OCI-LY3 (cell line): ENCODE data around the gene GFER.

ENCODE experiments used
- EZH2phosphoT487 ChIP-seq: fragments of 200-600 bp; shearing (Covaris generic); IDR thresholded peaks from 2 replicates; pipeline ENCODE4 v1.6.1; 2018; ENCODE audit warnings: antibody characterized with exemption, mixed run types, low read depth
- TF ChIP-seq, protein P1 (sequence below): fragments of 200-600, 300-600 bp; sonication (generic); IDR thresholded peaks from 2 replicates; pipeline ENCODE4 v1.5.1; 2014; ENCODE audit warnings: antibody characterized with exemption, low read length, low read depth

DNA sequence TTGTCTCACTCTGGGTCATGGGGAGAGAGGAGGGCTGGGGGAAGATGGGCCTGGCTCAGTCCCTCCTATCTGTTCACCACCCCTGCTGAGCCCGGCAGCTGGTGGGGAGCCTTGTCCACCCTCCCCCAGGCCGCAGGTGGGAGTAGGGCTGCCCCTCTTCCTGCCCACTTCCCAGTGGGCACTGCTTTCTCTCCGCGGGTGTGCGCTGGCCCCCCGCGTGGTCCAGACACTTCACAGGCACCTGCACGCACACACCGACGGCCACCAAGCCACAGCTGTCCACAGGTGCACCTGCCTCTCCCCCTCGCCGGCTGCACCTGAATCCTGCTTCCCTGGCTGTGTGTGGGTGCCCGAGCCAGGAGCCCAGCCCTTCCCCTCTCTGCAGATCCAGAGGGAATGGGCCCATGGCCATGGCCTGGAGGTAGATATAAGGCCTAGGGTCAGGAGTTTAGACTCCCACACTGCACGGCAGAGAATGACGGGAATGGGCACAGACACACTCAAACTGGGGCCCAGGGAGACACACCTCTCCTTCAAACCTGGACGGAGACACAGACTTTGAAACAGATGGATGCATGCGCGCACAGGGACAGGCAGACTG is 44.7 kb downstream of the GFER start:
- TF ChIP-seq, protein P1, sequence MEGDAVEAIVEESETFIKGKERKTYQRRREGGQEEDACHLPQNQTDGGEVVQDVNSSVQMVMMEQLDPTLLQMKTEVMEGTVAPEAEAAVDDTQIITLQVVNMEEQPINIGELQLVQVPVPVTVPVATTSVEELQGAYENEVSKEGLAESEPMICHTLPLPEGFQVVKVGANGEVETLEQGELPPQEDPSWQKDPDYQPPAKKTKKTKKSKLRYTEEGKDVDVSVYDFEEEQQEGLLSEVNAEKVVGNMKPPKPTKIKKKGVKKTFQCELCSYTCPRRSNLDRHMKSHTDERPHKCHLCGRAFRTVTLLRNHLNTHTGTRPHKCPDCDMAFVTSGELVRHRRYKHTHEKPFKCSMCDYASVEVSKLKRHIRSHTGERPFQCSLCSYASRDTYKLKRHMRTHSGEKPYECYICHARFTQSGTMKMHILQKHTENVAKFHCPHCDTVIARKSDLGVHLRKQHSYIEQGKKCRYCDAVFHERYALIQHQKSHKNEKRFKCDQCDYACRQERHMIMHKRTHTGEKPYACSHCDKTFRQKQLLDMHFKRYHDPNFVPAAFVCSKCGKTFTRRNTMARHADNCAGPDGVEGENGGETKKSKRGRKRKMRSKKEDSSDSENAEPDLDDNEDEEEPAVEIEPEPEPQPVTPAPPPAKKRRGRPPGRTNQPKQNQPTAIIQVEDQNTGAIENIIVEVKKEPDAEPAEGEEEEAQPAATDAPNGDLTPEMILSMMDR = no peak
- no peak for TF ChIP-seq EZH2phosphoT487
